Retina (tissue), 1 donor: ENCODE results near the gene RFXANK.
"Not testable (repeated sequence)": the region's sequence is repeated elsewhere in the genome, so short reads cannot be mapped to it uniquely, and the experiment has no call there.

Source experiments
- DNase-seq: peaks from one replicate; pipeline ENCODE4 v3.0.0-alpha.2; 2016

The RFXANK gene

DNA sequence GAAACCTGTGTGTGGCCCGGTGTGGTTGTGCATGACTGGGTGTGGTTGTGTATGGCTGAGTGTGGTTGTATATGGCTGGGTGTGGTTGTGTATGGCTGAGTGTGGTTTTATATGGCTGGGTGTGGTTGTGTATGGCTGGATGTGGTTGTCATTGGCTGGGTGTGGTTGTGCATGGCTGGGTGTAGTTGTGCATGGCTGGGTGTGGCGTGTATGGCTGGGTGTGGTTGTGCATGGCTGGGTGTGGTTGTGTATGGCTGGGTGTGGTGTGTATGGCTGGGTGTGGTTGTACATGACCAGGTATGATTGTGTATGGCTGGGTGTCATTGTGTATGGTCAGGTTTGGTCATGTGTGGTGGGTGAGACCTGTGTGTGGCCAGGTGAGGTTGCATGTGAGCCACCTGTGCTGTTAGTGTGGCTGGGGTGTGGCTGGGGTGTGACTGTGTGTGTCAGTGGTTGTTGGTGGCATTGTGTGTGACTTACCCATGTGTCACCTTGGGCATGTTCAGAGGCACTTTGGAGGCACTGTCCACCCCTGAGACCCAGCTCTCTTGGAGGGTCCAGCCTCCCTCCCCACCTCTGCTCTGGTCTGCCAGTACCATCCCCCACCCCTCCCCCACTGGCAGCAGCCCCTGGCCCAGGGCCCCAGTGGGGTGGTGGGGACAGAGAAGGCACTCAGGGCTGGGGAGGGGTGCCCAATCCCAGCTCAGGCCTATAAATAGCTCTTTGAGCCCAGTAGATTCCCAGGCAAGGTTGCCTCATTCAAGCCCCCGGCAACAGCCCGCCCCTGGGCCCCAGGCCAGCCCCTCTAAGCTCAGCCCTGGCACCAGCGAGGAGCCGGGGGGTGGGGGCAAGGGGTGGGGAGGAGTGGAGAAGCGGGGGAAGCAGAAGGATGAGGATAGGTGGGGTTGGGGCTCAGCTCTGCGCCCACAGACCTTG, 15.8 kb downstream of the RFXANK start:
- no peak for DNase-seq

DNA sequence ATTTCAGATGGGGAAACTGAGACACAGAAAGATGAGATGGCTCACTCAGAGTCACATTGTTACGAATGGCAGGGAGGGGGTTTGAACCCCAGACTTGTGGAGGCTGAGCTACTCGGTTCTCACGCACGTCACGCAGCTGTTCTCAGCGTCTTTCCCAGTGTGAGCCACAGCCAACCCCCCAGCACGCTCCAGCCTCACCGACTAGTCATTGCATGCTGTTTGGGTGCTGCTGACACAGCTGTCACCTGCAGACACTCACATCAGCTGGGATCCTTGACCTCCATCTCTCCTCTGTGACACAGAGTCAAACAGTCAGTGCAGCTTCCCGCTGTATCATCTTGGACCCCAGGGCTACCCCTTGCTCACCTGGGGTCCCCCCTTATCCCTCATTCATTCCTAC, 17.3 kb downstream of the RFXANK start:
- DNase-seq = no peak

DNA sequence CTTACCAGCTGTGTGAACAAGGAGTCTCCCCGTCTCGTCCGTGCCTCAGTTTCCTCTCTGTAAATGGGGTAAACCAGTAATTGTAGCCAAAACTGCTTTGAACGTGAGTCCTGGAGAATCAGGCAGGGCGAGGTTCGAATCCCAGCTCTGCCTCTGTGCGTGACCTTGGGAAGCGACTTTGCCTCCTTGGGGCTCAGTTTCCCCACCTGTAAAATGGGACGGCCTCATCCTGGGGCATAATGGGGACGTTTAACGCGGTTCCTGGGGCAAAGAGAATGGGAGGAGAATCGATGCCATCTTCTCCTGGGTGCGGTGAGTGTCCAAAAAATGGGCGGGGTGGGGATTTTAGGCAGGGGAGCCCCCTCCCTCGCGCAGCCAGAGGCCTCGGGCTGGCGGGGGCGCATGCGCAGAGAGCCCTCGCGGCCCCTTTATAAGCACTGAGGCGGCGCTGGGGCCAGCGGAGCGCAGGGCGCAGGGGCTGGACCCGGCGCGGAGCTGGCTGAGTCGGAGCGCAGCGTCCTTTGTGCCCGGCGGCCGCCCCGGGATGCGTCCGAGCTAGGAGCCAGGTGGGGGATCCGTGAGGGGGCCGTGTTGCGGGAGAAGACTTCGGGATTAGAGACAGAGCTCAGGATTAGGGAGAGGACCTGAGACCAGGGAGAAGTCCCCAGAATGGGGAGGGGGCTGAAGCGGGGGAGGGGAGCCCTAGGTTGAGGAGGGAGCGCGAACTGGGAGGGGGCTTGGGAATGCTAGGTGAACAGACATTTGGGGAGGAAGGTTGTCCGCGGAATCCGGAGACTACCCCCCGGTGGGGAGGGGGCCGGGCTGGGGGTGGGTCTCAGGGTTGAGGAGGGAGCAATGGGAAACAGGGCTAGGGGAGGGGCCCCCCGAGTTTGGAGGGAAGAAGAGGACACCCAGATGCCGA, 19.7 kb downstream of the RFXANK start, which contains the start of gene NCAN:
Gene NCAN (plus strand): TSS at position 460 of the 922 bp plus-strand sequence. CDS start 4,996 bp downstream, outside the sequence.
- DNase-seq = peak; percentile 79

DNA sequence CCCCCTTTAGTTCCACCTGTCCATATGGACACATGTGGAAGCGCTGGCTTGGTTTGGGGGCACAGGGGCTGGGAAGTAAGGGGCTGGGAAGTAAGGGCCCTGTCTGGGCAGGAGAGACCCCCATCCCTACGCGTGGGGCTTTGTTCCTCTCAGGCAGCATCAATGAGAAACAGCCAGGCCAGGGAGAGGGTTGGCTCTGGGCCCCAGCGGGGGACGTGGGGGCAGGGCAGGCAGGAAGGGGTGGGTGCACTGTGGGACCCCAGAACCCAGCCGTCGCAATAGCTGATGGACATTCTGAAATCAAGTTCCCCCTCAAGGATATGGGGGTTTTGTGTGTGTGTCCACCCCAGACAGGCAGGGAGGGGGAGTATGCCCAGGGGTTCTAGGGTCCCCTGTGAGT, 20.9 kb downstream of the RFXANK start:
- no peak for DNase-seq

DNA sequence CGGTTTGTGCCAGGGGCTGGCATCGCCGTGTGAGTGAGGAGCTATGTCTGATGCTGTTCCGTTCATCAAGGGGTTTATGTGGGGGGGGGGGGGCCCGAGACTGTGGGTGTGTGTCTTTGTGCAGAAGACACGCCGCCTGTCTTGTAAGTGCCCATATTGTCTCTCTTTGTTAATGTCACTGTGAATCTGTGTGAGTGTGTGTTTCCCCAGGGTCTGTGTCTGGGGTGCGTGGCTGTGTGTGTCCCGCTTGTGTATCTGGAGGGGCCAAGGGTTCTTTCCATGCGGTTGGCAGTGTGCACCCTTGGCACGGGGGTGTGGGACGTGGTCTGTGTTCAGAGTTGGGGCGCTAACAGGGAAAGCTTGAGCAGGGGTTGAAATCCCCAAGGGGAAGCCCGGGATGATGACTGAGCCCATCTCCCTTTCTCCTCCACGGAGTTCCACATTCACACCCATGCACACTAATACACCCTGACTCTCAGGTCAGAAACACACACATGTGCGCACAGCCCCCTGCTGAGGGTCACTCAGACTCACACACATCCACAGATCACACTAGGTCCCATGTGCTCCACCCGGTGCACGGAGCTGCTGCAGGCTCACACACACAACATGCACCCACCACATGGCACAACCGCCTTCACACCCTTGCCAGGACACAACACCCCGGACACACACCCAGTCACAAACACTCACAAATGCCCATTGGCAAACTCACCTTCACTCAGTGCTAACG, 21.5 kb downstream of the RFXANK start:
- peak; percentile 51 for DNase-seq

DNA sequence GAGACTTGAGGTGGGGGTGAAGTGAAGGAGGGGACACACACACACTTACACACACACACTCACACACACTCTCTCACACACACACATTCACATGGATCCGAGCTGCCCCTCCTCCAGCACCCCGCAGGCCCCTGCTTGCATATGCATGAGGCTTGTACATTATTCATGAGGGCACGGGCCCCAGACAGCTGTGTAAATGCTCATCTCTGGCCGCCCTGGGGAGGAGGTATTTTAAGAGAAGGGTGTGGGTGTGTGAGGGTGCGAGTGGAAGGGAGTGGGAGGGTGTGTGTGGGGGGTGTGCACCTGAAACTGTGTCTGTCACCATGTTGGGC, 22.1 kb downstream of the RFXANK start:
- no peak for DNase-seq

DNA sequence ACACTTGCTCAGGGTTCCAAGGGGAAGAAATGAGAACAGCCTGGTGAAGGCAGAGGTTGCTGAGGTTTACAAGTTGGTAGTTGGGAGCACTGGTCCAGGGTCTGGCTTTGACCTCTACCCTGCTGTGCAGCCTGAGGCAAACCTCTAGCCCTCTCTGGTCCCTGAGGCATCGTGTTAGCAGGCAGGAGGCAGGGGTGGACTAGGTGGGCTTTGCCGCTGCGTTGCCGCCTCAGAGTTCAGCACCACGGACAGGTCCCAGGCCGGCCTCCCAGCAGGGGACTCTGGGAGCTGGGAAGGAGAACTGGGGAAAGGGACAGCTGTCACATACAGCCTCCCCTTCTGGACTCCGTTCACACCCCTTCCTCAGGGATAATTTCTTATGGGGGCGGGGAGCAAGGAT, 22.8 kb downstream of the RFXANK start:
- DNase-seq = peak; percentile 69

DNA sequence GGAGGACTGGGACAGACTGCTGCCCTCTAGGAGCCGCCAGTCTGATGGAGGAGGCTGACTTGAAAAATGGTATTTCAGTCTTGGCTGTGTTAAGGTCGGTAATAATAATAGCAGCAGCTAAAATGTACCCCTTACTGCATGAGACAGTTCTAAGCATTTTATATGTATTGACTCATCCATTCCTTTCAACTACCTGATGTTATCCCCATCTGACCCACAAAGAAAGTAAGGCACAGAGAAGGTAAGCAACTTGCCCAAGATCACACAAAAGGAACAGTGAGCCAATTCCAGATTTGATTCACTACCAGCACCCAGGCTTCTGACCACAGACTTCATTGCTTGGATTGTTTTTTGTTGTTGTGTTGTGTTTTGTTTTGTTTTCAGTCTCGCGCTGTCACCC, 23.7 kb downstream of the RFXANK start:
- no peak for DNase-seq

DNA sequence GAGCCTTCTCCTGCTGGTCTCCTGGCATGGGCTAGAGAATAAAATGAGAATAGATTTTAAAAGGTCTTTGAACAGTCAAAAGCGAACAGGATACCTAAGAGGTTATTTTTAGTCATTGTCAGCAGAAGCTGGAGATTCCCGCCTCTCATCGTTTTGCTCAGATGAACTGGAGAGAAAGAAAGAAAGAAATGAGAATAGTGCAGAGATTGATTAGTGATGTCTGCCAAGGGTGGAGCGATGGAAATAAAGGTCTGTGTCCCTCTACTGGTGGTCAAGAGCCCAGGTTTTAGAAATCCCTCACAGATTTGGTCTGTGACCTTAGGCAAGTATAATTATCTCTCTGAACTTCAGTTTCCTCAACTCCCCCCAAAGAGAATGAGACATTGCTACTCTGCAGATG, 25.0 kb downstream of the RFXANK start:
- DNase-seq = no peak

DNA sequence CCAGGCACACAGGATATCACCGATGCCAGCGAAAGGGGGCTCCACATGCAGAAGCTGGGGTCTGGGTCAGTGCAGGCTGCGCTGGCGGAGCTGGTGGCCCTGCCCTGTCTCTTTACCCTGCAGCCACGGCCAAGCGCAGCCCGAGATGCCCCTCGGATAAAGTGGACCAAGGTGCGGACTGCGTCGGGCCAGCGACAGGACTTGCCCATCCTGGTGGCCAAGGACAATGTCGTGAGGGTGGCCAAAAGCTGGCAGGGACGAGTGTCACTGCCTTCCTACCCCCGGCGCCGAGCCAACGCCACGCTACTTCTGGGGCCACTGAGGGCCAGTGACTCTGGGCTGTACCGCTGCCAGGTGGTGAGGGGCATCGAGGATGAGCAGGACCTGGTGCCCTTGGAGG, 26.9 kb downstream of the RFXANK start:
- no peak for DNase-seq

DNA sequence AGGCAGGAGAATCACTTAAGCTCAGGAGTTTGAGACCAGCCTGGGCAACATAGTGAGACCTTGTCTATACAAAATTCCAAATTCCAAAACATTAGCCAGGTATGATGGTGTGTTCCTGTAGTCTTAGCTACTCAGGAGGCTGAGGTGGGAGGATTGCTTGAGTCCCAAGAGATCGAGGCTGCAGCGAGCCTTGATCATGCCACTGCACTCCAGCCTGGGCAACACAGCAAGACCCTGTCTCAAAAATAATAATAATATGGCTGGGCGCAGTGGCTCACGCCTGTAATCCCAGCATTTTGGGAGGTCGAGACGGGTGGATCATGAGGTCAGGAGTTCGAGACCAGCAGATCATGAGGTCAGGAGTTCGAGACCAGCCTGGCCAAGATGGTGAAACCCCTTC, 28.9 kb downstream of the RFXANK start:
- not testable (repeated sequence) for DNase-seq

DNA sequence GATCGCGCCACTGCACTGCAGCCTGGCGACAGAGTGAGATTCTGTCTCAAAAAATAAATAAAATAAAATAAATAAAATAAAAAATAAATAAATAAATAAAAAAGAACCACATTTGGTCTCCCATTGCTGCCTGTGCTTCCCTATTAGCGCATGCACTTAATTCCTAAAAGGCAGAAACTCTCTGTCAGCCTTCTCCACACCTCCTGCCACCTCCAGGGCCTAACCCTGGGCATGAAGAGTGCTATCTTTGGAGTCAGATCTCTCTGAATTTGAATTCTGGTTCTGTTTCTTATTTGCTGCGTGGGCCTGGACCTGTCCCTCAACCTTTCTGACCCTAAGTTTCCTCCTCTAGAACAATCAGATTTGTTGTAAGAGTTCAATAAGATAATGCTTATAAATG, 31.0 kb downstream of the RFXANK start:
- no peak for DNase-seq

DNA sequence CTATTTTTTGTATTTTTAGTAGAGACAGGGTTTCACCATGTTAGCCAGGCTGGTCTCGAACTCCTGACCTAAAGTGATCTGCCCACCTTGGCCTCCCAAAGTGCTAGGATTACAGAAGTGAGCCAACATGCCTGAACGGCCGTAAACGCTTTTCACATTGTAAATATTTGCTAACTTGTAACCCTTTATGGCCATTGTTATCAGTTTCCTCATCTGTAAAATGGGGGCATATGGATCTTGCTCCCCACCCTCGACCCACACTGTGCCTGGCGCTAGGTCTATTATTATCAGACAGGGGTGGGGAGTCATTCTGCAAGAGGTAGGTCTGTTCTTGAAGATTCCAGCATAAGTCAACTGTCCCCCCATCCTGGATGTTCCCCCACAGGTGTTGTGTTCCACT, 31.6 kb downstream of the RFXANK start:
- no peak for DNase-seq

DNA sequence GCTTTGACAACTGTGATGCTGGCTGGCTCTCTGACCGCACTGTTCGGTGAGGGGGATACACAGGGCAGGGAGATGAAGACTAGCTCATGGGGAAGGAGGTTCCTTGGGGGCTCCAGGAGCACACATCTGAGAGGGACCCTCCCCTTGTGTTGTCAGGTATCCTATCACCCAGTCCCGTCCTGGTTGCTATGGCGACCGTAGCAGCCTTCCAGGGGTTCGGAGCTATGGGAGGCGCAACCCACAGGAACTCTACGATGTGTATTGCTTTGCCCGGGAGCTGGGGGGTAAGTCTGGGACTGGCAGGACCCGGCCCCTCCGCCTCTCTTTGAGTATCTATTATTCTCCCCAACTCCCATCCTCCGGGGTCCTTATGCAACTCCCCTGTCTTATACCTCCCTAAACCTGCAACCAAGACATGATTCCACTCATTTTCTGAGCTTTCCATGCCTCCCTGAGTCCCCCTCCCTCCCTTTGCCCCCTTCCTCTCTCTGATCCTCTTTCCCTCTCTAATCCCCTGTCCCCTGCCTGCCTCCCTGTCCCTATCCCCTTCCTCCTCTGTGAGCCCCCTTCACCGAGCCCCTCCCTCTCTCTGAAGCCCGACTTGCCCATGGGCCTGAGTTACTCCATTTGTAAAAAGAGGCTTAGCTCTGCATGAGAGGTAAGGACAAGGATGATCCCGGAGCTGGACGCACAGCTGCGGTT, 32.2 kb downstream of the RFXANK start:
- no peak for DNase-seq

DNA sequence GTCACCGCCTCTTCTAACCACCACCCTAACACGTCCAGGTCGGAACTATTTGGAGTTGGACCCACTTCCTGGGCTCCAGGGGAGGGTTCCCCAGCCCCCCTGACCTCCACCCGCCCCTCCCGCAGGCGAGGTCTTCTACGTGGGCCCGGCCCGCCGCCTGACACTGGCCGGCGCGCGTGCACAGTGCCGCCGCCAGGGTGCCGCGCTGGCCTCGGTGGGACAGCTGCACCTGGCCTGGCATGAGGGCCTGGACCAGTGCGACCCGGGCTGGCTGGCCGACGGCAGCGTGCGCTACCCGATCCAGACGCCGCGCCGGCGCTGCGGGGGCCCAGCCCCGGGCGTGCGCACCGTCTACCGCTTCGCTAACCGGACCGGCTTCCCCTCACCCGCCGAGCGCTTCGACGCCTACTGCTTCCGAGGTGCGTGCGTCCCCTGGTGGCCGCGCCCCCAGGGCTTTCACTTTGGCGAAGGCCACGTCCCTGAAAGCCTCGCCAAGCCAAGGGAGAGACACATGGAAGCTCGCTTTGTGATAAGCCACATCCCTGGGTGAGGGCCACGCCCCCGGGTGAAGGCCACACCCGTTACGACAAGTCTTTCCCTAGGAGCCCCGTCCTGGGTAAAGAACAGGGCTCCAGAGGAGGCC, 32.9 kb downstream of the RFXANK start:
- DNase-seq = peak; percentile 60

DNA sequence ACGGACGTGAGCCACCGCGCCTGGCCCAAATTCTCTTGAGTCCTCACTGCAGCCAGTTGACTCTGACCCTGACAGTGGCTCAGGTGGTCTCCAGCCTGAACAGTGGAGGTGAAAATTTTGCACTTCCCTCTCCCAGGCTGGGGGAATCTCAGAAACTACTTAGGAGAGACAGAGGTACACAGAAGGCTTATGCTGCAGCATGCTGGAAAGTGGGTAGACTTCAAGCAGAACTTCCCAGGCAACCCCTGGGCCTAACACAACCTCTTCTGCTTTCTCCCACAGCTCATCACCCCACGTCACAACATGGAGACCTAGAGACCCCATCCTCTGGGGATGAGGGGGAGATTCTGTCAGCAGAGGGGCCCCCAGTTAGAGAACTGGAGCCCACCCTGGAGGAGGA, 34.1 kb downstream of the RFXANK start:
- DNase-seq = no peak

DNA sequence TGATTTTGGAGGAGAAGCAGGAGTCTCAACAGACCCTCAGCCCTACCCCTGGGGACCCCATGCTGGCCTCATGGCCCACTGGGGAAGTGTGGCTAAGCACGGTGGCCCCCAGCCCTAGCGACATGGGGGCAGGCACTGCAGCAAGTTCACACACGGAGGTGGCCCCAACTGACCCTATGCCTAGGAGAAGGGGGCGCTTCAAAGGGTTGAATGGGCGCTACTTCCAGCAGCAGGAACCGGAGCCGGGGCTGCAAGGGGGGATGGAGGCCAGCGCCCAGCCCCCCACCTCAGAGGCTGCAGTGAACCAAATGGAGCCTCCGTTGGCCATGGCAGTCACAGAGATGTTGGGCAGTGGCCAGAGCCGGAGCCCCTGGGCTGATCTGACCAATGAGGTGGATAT, 34.6 kb downstream of the RFXANK start:
- DNase-seq = no peak

DNA sequence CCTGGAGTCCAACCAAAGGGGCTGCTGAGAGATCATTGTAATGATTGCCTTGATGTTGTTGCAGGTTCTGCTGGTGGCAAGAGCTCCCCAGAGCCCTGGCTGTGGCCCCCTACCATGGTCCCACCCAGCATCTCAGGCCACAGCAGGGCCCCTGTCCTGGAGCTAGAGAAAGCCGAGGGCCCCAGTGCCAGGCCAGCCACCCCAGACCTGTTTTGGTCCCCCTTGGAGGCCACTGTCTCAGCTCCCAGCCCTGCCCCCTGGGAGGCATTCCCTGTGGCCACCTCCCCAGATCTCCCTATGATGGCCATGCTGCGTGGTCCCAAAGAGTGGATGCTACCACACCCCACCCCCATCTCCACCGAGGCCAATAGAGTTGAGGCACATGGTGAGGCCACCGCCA, 35.2 kb downstream of the RFXANK start:
- no peak for DNase-seq

DNA sequence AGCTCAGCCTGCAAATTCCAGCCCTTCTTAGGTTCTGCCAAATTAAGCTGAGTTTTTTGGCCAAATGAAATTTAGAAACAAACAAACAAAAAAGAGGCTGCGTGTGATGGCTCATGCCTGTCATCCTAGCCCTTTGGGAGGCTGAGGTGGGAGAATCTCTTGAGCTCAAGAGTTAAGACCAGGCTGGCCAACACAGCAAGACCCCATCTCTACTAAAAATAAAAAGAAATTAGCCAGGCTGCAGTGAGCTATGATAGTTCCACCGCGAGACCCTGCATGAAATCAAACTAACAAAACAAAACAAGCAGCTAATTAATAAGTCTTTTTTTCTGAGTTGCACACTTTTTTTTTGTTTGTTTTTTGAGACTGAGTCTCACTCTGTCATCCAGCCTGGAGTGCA, 37.6 kb downstream of the RFXANK start:
- no peak for DNase-seq

DNA sequence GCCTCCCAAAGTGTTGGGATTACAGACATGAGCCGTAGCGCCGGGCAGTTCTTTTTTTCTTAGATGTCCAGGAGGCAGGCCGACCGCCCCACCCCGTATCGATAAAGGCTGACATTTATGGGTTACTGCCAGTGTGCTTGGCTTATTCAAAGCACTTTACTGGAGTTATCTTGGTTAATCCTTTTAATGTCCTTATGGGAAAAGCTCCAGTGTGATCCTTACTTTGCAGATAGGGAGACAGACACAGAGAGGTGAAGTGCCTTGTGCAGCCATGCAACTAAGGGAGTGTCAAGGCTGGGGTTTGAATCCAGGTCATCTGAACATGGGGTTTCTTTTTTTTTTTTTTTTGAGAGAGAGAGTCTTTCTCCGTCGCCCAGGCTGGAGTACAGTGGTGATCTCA, 38.9 kb downstream of the RFXANK start:
- DNase-seq = no peak

DNA sequence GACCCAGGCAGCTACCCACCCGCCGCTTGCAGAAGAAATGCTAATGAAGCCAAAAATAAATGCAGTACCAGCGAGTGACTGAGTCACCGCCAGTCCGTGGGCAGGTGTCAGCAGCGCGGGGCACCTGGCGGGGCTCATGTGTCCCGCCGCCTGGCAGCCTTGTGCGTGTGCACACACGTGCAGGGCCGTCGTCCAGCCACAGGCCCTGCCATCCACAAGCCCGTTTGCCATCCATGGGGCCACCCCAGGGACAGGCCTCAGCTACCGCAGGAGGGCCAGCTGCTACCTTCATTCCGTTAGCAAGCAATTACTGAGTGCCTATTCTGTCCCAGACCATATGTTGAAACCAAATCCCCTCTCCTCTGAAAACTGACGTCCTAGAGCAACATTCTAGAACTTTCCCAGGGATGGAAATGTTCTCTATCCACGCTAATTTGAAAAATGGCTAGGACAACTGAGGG, 40.2 kb downstream of the RFXANK start:
- DNase-seq = no peak
